CD4-positive, alpha-beta T cell treated with Interleukin-6 at 100 ng/mL for 8 hours (primary cell): ENCODE results near the gene PODNL1.
"Not testable (repeated sequence)": the region's sequence is repeated elsewhere in the genome, so short reads cannot be mapped to it uniquely, and the experiment has no call there.

Experiments used
- DNase-seq: peaks from one replicate; pipeline ENCODE4 v3.0.0-alpha.2; 2020; ENCODE audit warnings: mixed read lengths, low spot score

Gene PODNL1

GRCh38 chr19:13972368-13973155 lies 34.3 kb upstream of the PODNL1 start:
- DNase-seq = no peak

DNA sequence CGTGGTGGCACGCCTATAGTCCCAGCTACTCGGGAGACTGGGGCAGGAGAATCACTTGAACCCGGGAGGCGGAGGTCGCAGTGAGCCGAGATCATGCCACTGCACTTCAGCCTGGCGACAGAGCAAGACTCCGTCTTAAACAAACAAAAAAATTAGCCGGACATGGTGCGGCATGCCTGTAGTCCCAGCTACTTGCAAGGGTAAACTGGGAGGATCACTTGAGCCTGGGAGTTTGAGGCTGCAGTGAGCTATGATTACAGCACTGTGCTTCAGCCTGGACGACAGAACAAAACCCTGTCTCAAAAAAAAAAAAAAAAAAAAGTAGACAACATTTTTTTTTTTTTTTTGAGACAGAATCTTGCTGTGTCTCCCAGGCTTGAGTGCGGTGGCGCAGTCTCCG lies 33.7 kb upstream of the PODNL1 start:
- DNase-seq = not testable (repeated sequence)

- DNase-seq = no peak
Observed at GRCh38 chr19:13969897-13970296, 31.7 kb upstream of the PODNL1 start.

DNA sequence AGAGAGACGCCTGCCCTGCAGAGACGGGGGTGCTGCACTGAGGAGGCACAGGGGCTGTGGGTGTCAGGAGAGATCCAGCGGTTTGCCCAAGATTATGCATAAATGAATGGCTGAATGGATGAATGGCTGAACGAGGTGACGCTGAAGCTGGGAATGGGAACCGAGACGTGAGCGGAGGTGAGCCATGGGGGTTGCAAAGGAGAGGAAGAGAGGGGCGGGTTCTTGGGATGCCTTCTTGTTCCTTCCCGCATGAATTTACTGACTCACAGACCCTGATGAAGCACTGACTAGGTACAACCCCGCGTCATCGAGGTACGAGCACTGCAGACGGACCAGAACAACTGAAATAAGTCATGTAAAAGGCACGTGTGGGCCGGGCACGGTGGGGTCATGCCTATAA lies 30.8 kb upstream of the PODNL1 start:
- DNase-seq = no peak

DNA sequence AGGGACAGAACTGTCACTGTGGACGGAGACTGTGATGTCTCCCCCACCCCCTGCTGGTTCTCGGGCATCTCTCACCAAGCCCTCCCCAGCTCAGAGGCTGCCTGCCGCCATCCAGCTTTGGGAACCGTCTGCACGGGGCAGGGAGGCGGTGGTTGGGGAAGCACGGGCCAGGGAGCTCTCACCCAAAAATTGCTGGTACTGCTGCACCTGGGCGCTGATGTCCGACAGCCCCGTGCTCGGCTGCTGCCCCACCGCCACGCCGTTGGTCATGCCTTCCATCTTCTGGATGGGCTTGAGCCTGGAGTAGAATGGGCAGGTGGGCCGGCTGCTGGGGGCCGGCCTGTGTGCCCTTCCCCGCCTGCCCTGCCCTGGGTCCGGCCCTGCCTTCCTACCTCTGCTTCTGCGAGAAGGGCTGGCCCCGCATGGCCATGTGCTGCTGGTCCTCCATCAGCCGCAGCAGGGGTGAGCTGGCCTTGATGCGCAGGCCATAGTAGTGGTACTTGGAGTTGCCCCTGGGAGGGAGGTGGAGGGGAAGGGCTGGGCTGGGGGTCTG lies 30.2 kb upstream of the PODNL1 start:
- no peak for DNase-seq

DNA sequence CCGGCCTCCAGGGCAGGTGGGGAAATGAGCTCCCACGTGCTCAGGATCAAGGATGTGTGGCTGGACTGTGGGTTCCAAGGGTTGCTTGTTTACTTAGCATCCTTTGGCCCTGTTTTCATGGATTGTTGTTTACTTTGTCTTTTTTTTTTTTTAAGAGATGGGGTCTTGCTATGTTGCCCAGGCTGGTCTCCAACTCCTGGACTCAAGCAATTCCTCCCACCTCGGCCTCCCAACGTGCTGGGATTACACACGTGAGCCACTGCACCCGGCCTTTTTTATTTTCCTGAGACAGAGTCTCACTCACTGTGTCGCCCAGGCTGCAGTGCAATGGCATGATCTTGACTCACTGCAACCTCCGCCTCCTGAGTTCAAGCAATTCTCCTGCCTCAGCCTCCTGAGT lies 29.0 kb upstream of the PODNL1 start:
- not testable (repeated sequence) for DNase-seq

DNA sequence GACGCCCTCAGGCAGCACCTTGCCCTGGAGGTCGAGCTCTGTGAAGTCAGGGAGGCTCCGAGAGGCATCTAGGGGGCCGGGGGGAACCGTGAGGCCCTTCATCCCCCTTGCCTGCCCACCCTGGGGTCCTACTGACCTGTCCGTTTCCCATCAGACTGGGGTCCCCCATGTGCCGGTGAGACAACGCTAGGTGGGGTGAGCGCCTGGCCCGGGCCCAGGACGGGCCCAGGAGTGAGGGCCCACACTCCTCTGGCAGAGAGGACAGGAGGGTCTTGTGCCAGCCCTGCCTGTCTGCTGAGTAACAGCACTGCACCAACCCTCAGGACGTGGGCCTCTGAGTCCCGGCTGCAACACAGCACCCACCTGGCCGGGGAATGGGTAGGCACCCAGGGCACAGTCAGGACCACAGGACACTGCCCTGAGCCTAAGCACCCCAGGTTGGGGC lies 28.5 kb upstream of the PODNL1 start:
- DNase-seq = no peak

DNA sequence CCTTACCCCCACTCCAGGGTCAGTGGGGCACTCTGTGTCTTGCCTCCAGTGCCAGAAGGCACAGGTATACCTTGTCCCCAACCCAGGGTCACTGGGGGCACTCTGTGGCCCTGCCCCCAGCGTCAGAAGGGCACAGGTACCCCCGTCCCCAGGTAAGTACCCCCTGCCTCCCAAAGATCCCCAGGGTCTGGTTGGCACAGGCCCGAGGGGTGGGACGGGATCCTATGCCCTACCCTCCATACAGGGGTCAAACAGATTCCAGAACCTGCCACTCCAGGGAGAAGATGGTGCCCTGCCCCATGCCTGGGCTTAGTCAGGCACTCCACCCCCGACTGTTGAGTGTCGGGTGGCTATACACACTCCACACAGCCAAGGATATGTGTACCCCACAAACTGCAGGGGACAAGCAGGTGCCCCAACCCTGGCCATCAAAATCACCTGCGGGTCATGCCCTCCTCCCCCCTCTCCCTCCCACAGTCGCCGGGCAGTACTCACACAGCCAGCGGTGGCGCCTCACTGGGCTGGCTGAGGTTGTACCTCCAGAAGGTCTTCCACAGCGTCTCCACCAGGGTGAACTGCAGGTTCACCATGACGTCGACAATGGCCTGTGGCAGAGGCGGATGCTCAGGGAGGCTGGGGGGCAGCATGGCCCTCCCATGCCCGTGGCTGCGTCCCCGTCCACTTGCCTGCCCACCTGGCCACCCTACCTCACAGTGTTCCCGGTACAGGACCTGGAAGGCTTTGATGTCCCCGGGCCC lies 27.9 kb upstream of the PODNL1 start:
- no peak for DNase-seq

DNA sequence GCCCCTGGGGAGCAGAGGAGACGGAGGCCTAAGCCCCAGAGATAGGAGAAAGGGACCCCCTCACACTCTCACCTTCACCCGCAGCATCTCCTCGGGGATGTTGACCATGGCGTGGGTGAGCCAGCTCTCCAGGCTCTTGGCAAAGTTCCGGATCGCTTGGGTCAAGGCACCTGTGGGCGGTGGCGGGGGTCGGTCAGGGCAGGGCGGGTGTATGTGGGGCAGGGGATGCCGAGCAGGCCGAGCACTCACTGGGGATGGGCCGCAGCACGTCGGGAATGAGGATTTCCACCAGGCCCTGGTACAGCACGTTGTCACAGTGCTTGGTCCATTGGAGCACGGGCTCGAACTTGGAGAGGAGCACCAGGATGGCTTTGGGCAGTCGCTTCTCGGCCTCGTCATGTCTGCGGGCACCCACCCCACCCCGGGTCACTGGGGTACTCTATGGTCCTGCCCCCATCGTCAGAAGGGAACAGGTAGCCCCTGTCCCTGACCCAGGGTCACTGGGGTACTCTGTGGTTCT lies 27.2 kb upstream of the PODNL1 start:
- no peak for DNase-seq

DNA sequence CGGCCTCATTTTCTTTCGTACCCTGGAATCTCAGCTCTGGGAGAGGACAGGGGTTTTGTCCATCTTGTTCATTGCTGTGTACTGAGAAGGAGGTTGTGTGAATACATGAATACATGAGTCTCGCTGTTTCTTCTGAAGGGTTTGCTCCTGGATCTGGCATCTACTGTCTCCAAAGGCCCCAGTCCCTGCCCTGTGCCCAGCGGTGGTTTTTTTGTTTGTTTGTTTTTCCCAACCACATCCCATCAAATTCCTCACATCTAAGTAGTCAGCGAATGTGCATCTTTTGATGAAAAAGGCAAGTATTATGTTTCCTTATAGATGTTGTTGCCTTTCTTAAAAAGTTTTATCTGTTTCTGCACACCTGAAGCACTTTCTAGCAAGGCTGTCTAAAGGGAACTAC lies 26.6 kb upstream of the PODNL1 start:
- no peak for DNase-seq

- DNase-seq = no peak
Observed at GRCh38 chr19:13963603-13964105, 25.4 kb upstream of the PODNL1 start.

GRCh38 chr19:13962699-13963602 lies 24.7 kb upstream of the PODNL1 start:
- DNase-seq = no peak

GRCh38 chr19:13961826-13962698 lies 23.8 kb upstream of the PODNL1 start:
- DNase-seq = no peak

- no peak for DNase-seq
Observed at GRCh38 chr19:13960863-13961784, 22.9 kb upstream of the PODNL1 start.

GRCh38 chr19:13959962-13960862 lies 22.0 kb upstream of the PODNL1 start:
- DNase-seq = no peak

- no peak for DNase-seq
Observed at GRCh38 chr19:13959141-13959961, 21.1 kb upstream of the PODNL1 start.

- DNase-seq = no peak
Observed at GRCh38 chr19:13958043-13958442, 19.8 kb upstream of the PODNL1 start.

- no peak for DNase-seq
Observed at GRCh38 chr19:13957051-13957450, 18.8 kb upstream of the PODNL1 start.
